Neural progenitor cell (in vitro differentiated cells): ENCODE data around the gene DCAF4.

Source experiments
- CTCF ChIP-seq: fragments of 200-600 bp; sonication (generic); IDR thresholded peaks from 2 replicates; pipeline ENCODE4 v1.5.1; 2017; ENCODE audit warnings: antibody characterized with exemption, mild to moderate bottlenecking
- EZH2 ChIP-seq: fragments of 200-600 bp; sonication (generic); IDR thresholded peaks from 2 replicates; pipeline ENCODE4 v1.6.1; 2017; ENCODE audit warnings: antibody characterized with exemption, mild to moderate bottlenecking, moderate library complexity

- no peak for TF ChIP-seq CTCF
- TF ChIP-seq EZH2: no peak
Observed at GRCh38 chr14:72909163-72909562, 17.1 kb upstream of the DCAF4 start.
